HEK293 (cell line): ENCODE measurements around the gene RAB11B.

ENCODE experiments used
- CTCF ChIA-PET: fragments of 350-600 bp; formaldehyde crosslinking; extraction: SDS; loops from one replicate; lab custom pipeline; 2021; ENCODE audit warnings: antibody characterized with exemption; lab: Yijun Ruan, JAX
- POLR2A ChIA-PET: fragments of 300-600 bp; formaldehyde crosslinking; extraction: SDS; loops from one replicate; lab custom pipeline; 2020; ENCODE audit warnings: antibody characterized with exemption, inconsistent platforms; lab: Yijun Ruan, JAX
- H3K27ac ChIP-seq: fragments of 200-500 bp; sonication (Bioruptor generic); 2 replicates; pipeline ENCODE4 v1.5.1; 2014; ENCODE audit warnings: low read depth, low read length, control low read depth, inconsistent platforms; ENCODE audit errors: extremely low read depth
- H3K36me3 ChIP-seq, 2 experiments: fragments of 200-500 bp in 1 of 2; sonication (Bioruptor generic) in 1 of 2; 1 replicate in 1 of 2; 2 replicates in 1 of 2; pipeline ENCODE4 v1.5.1; 2014 to 2017; ENCODE audit warnings: inconsistent platforms in 2 of 2, low read length in 2 of 2; ENCODE audit not compliant: control insufficient read depth in 2 of 2, insufficient read depth in 1 of 2
- H3K4me1 ChIP-seq: fragments of 200-500 bp; sonication (Bioruptor generic); 2 replicates; pipeline ENCODE4 v1.5.1; 2014; ENCODE audit warnings: mild to moderate bottlenecking, low read length, inconsistent platforms; ENCODE audit not compliant: control insufficient read depth, insufficient read depth
- H3K4me3 ChIP-seq: 2 replicates; pipeline ENCODE4 v1.5.1; 2011; ENCODE audit warnings: low read depth, mild to moderate bottlenecking, control low read depth, low read length, moderate library complexity
- H3K9me3 ChIP-seq: fragments of 200-500 bp; sonication (Bioruptor generic); 2 replicates; pipeline ENCODE4 v1.5.1; 2014; ENCODE audit warnings: low read depth, low read length, inconsistent platforms; ENCODE audit not compliant: control insufficient read depth, insufficient read depth
- BCL11A ChIP-seq: fragments of 450-650 bp; formaldehyde crosslinking; IDR thresholded peaks from 2 replicates; pipeline ENCODE4 v1.5.1; 2016; ENCODE audit warnings: low read depth, missing biosample characterization, missing genetic modification characterization
- EGR2 ChIP-seq: fragments of 450-650 bp; formaldehyde crosslinking; IDR thresholded peaks from 2 replicates; pipeline ENCODE4 v1.5.1; 2016; ENCODE audit warnings: low read depth, missing biosample characterization, missing genetic modification characterization
- ELK4 ChIP-seq: IDR thresholded peaks from 2 replicates; pipeline ENCODE4 v1.6.1; 2011; ENCODE audit warnings: mild to moderate bottlenecking, low read depth, low read length, borderline replicate concordance
- YY2 ChIP-seq: fragments of 450-650 bp; formaldehyde crosslinking; IDR thresholded peaks from 2 replicates; pipeline ENCODE4 v1.5.1; 2016; ENCODE audit warnings: missing biosample characterization, missing genetic modification characterization
- ZBTB20 ChIP-seq: fragments of 450-650 bp; formaldehyde crosslinking; IDR thresholded peaks from 2 replicates; pipeline ENCODE4 v1.5.1; 2016; ENCODE audit warnings: missing biosample characterization, missing genetic modification characterization
- ZBTB48 ChIP-seq: fragments of 450-650 bp; formaldehyde crosslinking; IDR thresholded peaks from 2 replicates; pipeline ENCODE4 v1.5.1; 2016; ENCODE audit warnings: missing biosample characterization, missing genetic modification characterization
- ZFHX2 ChIP-seq: fragments of 450-650 bp; formaldehyde crosslinking; conservative IDR thresholded peaks from 2 replicates; pipeline ENCODE4 v1.5.1; 2016; ENCODE audit warnings: missing biosample characterization, missing genetic modification characterization
- ZNF10 ChIP-seq: fragments of 450-650 bp; formaldehyde crosslinking; IDR thresholded peaks from 2 replicates; pipeline ENCODE4 v1.5.1; 2017; ENCODE audit warnings: missing biosample characterization, missing genetic modification characterization
- ZNF114 ChIP-seq: fragments of 450-650 bp; formaldehyde crosslinking; IDR thresholded peaks from 2 replicates; pipeline ENCODE4 v1.5.0; 2017; ENCODE audit warnings: missing biosample characterization, missing genetic modification characterization
- ZNF155 ChIP-seq: fragments of 450-650 bp; formaldehyde crosslinking; IDR thresholded peaks from 2 replicates; pipeline ENCODE4 v1.5.1; 2016; ENCODE audit warnings: missing biosample characterization, missing genetic modification characterization
- ZNF184 ChIP-seq: fragments of 450-650 bp; IDR thresholded peaks from 2 replicates; pipeline ENCODE4 v1.5.1; 2018; ENCODE audit warnings: missing biosample characterization, mild to moderate bottlenecking, missing genetic modification characterization
- ZNF221 ChIP-seq: fragments of 450-650 bp; formaldehyde crosslinking; IDR thresholded peaks from 2 replicates; pipeline ENCODE4 v1.5.1; 2017; ENCODE audit warnings: missing biosample characterization, missing genetic modification characterization, borderline replicate concordance
- ZNF248 ChIP-seq: fragments of 450-650 bp; formaldehyde crosslinking; IDR thresholded peaks from 2 replicates; pipeline ENCODE4 v1.5.1; 2017; ENCODE audit warnings: missing biosample characterization, missing genetic modification characterization
- ZNF37A ChIP-seq: fragments of 450-650 bp; IDR thresholded peaks from 2 replicates; pipeline ENCODE4 v1.5.1; 2018; ENCODE audit warnings: missing biosample characterization, missing genetic modification characterization
- ZNF449 ChIP-seq: fragments of 450-650 bp; formaldehyde crosslinking; IDR thresholded peaks from 2 replicates; pipeline ENCODE4 v1.5.1; 2017; ENCODE audit warnings: missing biosample characterization, mild to moderate bottlenecking, missing genetic modification characterization, moderate library complexity
- ZNF521 ChIP-seq: fragments of 450-650 bp; formaldehyde crosslinking; IDR thresholded peaks from 2 replicates; pipeline ENCODE4 v1.5.1; 2017; ENCODE audit warnings: missing biosample characterization, mild to moderate bottlenecking, missing genetic modification characterization
- ZNF645 ChIP-seq: fragments of 450-650 bp; formaldehyde crosslinking; IDR thresholded peaks from 2 replicates; pipeline ENCODE4; 2016; ENCODE audit warnings: missing biosample characterization, missing genetic modification characterization
- ZNF660 ChIP-seq: fragments of 450-650 bp; IDR thresholded peaks from 2 replicates; pipeline ENCODE4 v1.5.1; 2018; ENCODE audit warnings: missing biosample characterization, mild to moderate bottlenecking, missing genetic modification characterization
- ZNF76 ChIP-seq: fragments of 450-650 bp; formaldehyde crosslinking; IDR thresholded peaks from 2 replicates; pipeline ENCODE4; 2016; ENCODE audit warnings: low read depth, missing biosample characterization, missing genetic modification characterization, borderline replicate concordance
- ZSCAN16 ChIP-seq: fragments of 450-650 bp; formaldehyde crosslinking; IDR thresholded peaks from 2 replicates; pipeline ENCODE4 v1.5.1; 2016; ENCODE audit warnings: missing biosample characterization, missing genetic modification characterization
- ZSCAN23 ChIP-seq: fragments of 450-650 bp; formaldehyde crosslinking; IDR thresholded peaks from 2 replicates; pipeline ENCODE4 v1.5.1; 2016; ENCODE audit warnings: missing biosample characterization, missing genetic modification characterization
- ZXDB ChIP-seq: fragments of 450-650 bp; formaldehyde crosslinking; IDR thresholded peaks from 2 replicates; pipeline ENCODE4 v1.5.1; 2016; ENCODE audit warnings: missing biosample characterization, missing genetic modification characterization
- TF ChIP-seq, protein P1 (sequence below): fragments of 450-650 bp; formaldehyde crosslinking; IDR thresholded peaks from 2 replicates; pipeline ENCODE4 v1.5.1; 2017; ENCODE audit warnings: missing biosample characterization, missing genetic modification characterization
- TF ChIP-seq, protein P2 (sequence below): fragments of 450-650 bp; formaldehyde crosslinking; IDR thresholded peaks from 2 replicates; pipeline ENCODE4 v1.5.1; 2016; ENCODE audit warnings: missing biosample characterization, missing genetic modification characterization

Gene RAB11B

DNA sequence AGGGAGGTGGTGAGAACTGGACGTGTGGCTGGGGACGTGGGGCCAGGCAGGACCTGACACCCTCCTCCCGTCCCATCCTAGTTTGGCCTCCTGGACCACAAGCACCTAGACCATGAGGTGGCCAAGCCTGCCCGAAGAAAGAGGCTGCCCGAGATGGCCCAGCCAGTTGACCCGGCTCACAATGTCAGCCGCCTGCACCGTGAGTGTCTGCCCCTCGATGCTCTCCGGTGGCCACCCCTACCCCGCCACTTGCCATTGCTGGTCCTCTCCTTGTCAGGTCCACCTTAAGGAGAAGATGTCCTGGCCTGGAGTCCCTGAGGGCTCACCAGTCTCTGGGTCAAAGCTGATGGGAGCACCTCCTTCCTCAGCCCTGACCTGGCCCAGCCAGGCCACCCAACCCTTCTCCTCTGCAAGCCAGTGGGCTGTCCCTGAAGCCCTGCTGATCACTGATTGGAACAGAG, 24.0 kb upstream of the RAB11B start:
- TF ChIP-seq ZNF114 (no peak), ZNF37A (tag by site-specific recombination) (no peak), ZNF221 (tag by site-specific recombination) (no peak), BCL11A (no peak), ZNF449 (no peak), ZNF248 (tag by site-specific recombination) (no peak), ZNF76 (tag by site-specific recombination) (no peak), ZBTB20 (tag by site-specific recombination) (no peak), ZBTB48 (tag by site-specific recombination) (no peak), ZNF155 (tag by site-specific recombination) (no peak), ZNF645 (no peak)
- TF ChIP-seq, protein P1, sequence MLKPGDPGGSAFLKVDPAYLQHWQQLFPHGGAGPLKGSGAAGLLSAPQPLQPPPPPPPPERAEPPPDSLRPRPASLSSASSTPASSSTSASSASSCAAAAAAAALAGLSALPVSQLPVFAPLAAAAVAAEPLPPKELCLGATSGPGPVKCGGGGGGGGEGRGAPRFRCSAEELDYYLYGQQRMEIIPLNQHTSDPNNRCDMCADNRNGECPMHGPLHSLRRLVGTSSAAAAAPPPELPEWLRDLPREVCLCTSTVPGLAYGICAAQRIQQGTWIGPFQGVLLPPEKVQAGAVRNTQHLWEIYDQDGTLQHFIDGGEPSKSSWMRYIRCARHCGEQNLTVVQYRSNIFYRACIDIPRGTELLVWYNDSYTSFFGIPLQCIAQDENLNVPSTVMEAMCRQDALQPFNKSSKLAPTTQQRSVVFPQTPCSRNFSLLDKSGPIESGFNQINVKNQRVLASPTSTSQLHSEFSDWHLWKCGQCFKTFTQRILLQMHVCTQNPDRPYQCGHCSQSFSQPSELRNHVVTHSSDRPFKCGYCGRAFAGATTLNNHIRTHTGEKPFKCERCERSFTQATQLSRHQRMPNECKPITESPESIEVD = no peak
- TF ChIP-seq, protein P2, sequence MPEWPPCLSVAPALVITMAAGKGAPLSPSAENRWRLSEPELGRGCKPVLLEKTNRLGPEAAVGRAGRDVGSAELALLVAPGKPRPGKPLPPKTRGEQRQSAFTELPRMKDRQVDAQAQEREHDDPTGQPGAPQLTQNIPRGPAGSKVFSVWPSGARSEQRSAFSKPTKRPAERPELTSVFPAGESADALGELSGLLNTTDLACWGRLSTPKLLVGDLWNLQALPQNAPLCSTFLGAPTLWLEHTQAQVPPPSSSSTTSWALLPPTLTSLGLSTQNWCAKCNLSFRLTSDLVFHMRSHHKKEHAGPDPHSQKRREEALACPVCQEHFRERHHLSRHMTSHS (tag by site-specific recombination) = no peak
- Histone ChIP-seq H3K9me3 (no peaks in the 10 kb centered on the region), H3K27ac (no peak overlapping the region), H3K4me1 (peaks cover 26% of the 10 kb centered on the region), H3K4me3 (no peak overlapping the region), H3K36me3 (no peaks in the 10 kb centered on the region)
- POLR2A ChIA-PET = interaction anchor here (1.1 kb wide), 1 partner anchor 26 kb away, joined by 3 read pairs; no protein-coding TSS in a partner anchor
- CTCF ChIA-PET = interaction anchor here (0.9 to 3.6 kb wide), 2 partner anchors 12 to 140 kb away, joined by 5 to 35 read pairs; no protein-coding TSS in a partner anchor

- no peak for TF ChIP-seq ZNF114
- TF ChIP-seq EGR2 (tag by site-specific recombination) = peak; percentile 70
- TF ChIP-seq ZSCAN23 (tag by site-specific recombination) = 0 out of 2 replicates have a peak, but pooled peaks have one; percentile 4
- no peak for TF ChIP-seq ZNF10 (tag by site-specific recombination)
- no peak for TF ChIP-seq ELK4
- TF ChIP-seq ZNF184 (tag by site-specific recombination) = no peak
- TF ChIP-seq ZFHX2 (tag by site-specific recombination) = peak; percentile 83
- TF ChIP-seq YY2 (tag by site-specific recombination) = no peak
- no peak for TF ChIP-seq ZNF521 (tag by site-specific recombination)
- no peak for TF ChIP-seq ZNF660 (tag by site-specific recombination)
- TF ChIP-seq ZSCAN16 = no peak
- no peak for TF ChIP-seq ZXDB
- H3K9me3 ChIP-seq = no peaks in the 10 kb centered on the region
- H3K4me3 ChIP-seq = peak overlapping the region; percentile 28
- no peak overlapping the region for H3K27ac ChIP-seq
- CTCF ChIA-PET = interaction anchor here (0.9 to 3.6 kb wide), 2 partner anchors 13 to 139 kb away, joined by 5 to 35 read pairs; no protein-coding TSS in a partner anchor
- H3K36me3 ChIP-seq = no peaks in the 10 kb centered on the region
- peaks cover 23% of the 10 kb centered on the region for H3K4me1 ChIP-seq
- POLR2A ChIA-PET = interaction anchor here (0.6 to 1.7 kb wide), 6 partner anchors 13 to 159 kb away, joined by 3 to 10 read pairs (median 4); partner anchors contain the start of gene RAB11B
These were observed 23.2 kb upstream of the RAB11B start for GRCh38 chr19:8366961-8367326.
